Measurements from ENCODE around the gene MST1R. TPM values are rescaled to one million over a fixed set of nuclear protein-coding genes. Genes with fewer than 3 reads are reported as not detected.

Gene MST1R
- polyA plus RNA-seq, 1 donor (not counting 4 experiments of a cell fraction or from before 2014, with no cell fraction given), result 106 TPM

GRCh38 chr3:49855662-49856061 is 48.0 kb downstream of the MST1R start:
- peak overlapping the region; percentile 71 to 94 (median 93) for H3K4me3 ChIP-seq (ENCODE audit: control insufficient read depth in 2 of 3, extremely low read depth in 1 of 3, insufficient read depth in 2 of 3, low read depth in 1 of 3, low read length in 3 of 3)
- dilution Hi-C loops (cut with MboI; ENCODE audit: extremely low pct_ligation_motif_present, low sequenced_read_pairs), result loop anchor here (25.0 kb wide), 2 partner anchors 107 to 118 kb away; no protein-coding TSS in a partner anchor

GRCh38 chr3:49845694-49846093 is 58.0 kb downstream of the MST1R start:
- Histone ChIP-seq H3K4me1 (ENCODE audit: control insufficient read depth, extremely low read depth, insufficient read depth, low read length) (no peaks in the 10 kb centered on the region), H3K9ac (ENCODE audit: control insufficient read depth, extremely low read depth, insufficient read depth, low read length) (no peak overlapping the region), H3K4me3 (ENCODE audit: control insufficient read depth in 2 of 3, extremely low read depth in 1 of 3, insufficient read depth in 2 of 3, low read depth in 1 of 3, low read length in 3 of 3) (no peak overlapping the region), H3K79me2 (ENCODE audit: control insufficient read depth, insufficient read depth, low read length) (no peaks in the 10 kb centered on the region), H3K9me3 (ENCODE audit: control insufficient read depth, low read depth, low read length) (no peaks in the 10 kb centered on the region), H4K20me1 (ENCODE audit: control insufficient read depth, extremely low read depth, insufficient read depth, low read length) (no peaks in the 10 kb centered on the region), H3K9me1 (ENCODE audit: control insufficient read depth, extremely low read depth, insufficient read depth, low read length) (no peaks in the 10 kb centered on the region), H3K27me3 (ENCODE audit: control insufficient read depth, extremely low read depth, insufficient read depth, low read length) (no peaks in the 10 kb centered on the region), H3K4me2 (ENCODE audit: control insufficient read depth, extremely low read depth, insufficient read depth, low read depth, low read length) (no peak overlapping the region), H2AFZ (ENCODE audit: control insufficient read depth, low read length) (no peak overlapping the region), H3K36me3 (ENCODE audit: control insufficient read depth in 2 of 2, extremely low read depth in 1 of 2, insufficient read depth in 2 of 2, low read length in 2 of 2) (peaks cover 0 to 8% of the 10 kb centered on the region in 2 experiments), H3K27ac (ENCODE audit: control insufficient read depth, insufficient read depth, low read length) (no peak overlapping the region)
- FAIRE-seq (no peak), DNase-seq (ENCODE audit: low read depth, low spot score) (no peak)
- dilution Hi-C loops (cut with MboI; ENCODE audit: extremely low pct_ligation_motif_present, low sequenced_read_pairs), result no loop called here
- TF ChIP-seq CTCF (optimal IDR thresholded peaks at IDR 0.05 in 1 of 3, IDR thresholded peaks at IDR 0.05 in 1 of 3, conservative IDR thresholded peaks at IDR 0.05 in 1 of 3; ENCODE audit: extremely low read depth in 1 of 3, insufficient read depth in 2 of 3, low read length in 3 of 3) (no peak), EZH2 (IDR thresholded peaks at IDR 0.05; ENCODE audit: low read length) (no peak)

More at GRCh38 chr3:49855662-49856061, 48.0 kb downstream of the MST1R start:
- no peaks in the 10 kb centered on the region for H3K36me3 ChIP-seq (ENCODE audit: control insufficient read depth in 2 of 2, extremely low read depth in 1 of 2, insufficient read depth in 2 of 2, low read length in 2 of 2)
- FAIRE-seq (no peak), DNase-seq (ENCODE audit: low read depth, low spot score) (no peak)
- no peaks in the 10 kb centered on the region for H3K27me3 ChIP-seq (ENCODE audit: control insufficient read depth, extremely low read depth, insufficient read depth, low read length)
- peak overlapping the region; percentile 77 for H3K9ac ChIP-seq (ENCODE audit: control insufficient read depth, extremely low read depth, insufficient read depth, low read length)
- peaks cover 13% of the 10 kb centered on the region for H3K79me2 ChIP-seq (ENCODE audit: control insufficient read depth, insufficient read depth, low read length)
- H3K4me1 ChIP-seq (ENCODE audit: control insufficient read depth, extremely low read depth, insufficient read depth, low read length), result peaks cover 14% of the 10 kb centered on the region
- no peaks in the 10 kb centered on the region for H4K20me1 ChIP-seq (ENCODE audit: control insufficient read depth, extremely low read depth, insufficient read depth, low read length)
- no peak for TF ChIP-seq EZH2 (IDR thresholded peaks at IDR 0.05; ENCODE audit: low read length)
- TF ChIP-seq CTCF (optimal IDR thresholded peaks at IDR 0.05 in 1 of 3, IDR thresholded peaks at IDR 0.05 in 1 of 3, conservative IDR thresholded peaks at IDR 0.05 in 1 of 3; ENCODE audit: extremely low read depth in 1 of 3, insufficient read depth in 2 of 3, low read length in 3 of 3), result no peak
- H3K9me3 ChIP-seq (ENCODE audit: control insufficient read depth, low read depth, low read length), result no peaks in the 10 kb centered on the region
- peak overlapping the region; percentile 99 for H3K4me2 ChIP-seq (ENCODE audit: control insufficient read depth, extremely low read depth, insufficient read depth, low read depth, low read length)
- H2AFZ ChIP-seq (ENCODE audit: control insufficient read depth, low read length), result peak overlapping the region; percentile 99
- peak overlapping the region; percentile 61 for H3K27ac ChIP-seq (ENCODE audit: control insufficient read depth, insufficient read depth, low read length)
- H3K9me1 ChIP-seq (ENCODE audit: control insufficient read depth, extremely low read depth, insufficient read depth, low read length), result no peaks in the 10 kb centered on the region

All from keratinocyte (primary cell).